PC-3 (cell line): Measurements from ENCODE around the gene HK1. TPM values are rescaled to one million over a fixed set of nuclear protein-coding genes. Genes with fewer than 3 reads are reported as not detected.

Experiments used
- ATAC-seq: fragments of 200-7000 bp; cut with Tn5 transposase; 2 replicates; pipeline ENCODE4 v1.9.1; 2020; ENCODE audit warnings: mild to moderate bottlenecking, moderate library complexity
- BruUV-seq: library from RNA; stranded (reverse); fragments of 400-500 nt; replicated peaks from 2 replicates; lab custom pipeline; 2021; lab: Mats Ljungman, UMichigan
- CTCF ChIA-PET: fragments of 300-600 bp; sonication (Branson Sonifier 250); formaldehyde crosslinking; loops from one replicate; lab custom pipeline; 2022; ENCODE audit warnings: antibody characterized with exemption; lab: Charles Lee
- POLR2A ChIA-PET: fragments of 300-600 bp; sonication (Branson Sonifier 250); formaldehyde crosslinking; loops from one replicate; lab custom pipeline; 2022; ENCODE audit warnings: antibody characterized with exemption; ENCODE audit not compliant: unreplicated experiment; lab: Charles Lee
- DNase-seq: peaks from one replicate; pipeline ENCODE4 v3.0.0-alpha.2; 2015
- H2AFZ ChIP-seq: fragments of 300-600 bp; sonication (generic); 2 replicates; pipeline ENCODE4 v1.6.0; 2016; ENCODE audit warnings: antibody characterized with exemption, low read length
- H3F3A ChIP-seq: fragments of 300-600 bp; sonication (generic); one replicate; pipeline ENCODE4 v1.6.0; 2017; ENCODE audit warnings: antibody characterized with exemption, low read length, control low read depth, mild to moderate bottlenecking; ENCODE audit not compliant: unreplicated experiment
- H3K27ac ChIP-seq: fragments of 300-600 bp; sonication (generic); 2 replicates; pipeline ENCODE4 v1.5.1; 2016; ENCODE audit warnings: mild to moderate bottlenecking, low read length
- H3K27me3 ChIP-seq: fragments of 300-600 bp; sonication (generic); 2 replicates; pipeline ENCODE4 v1.6.1; 2016; ENCODE audit warnings: low read length, mixed read lengths
- H3K36me3 ChIP-seq: fragments of 300-600 bp; sonication (generic); 2 replicates; pipeline ENCODE4 v1.6.1; 2016; ENCODE audit warnings: low read depth, mixed run types, low read length, mixed read lengths
- H3K4me1 ChIP-seq: fragments of 300-600 bp; sonication (generic); 2 replicates; pipeline ENCODE4 v1.5.1; 2016; ENCODE audit warnings: low read length; ENCODE audit not compliant: insufficient read depth
- H3K4me2 ChIP-seq: fragments of 300-600 bp; sonication (generic); 2 replicates; pipeline ENCODE4 v1.6.0; 2016; ENCODE audit warnings: low read length
- H3K4me3 ChIP-seq: fragments of 300-600 bp; sonication (generic); 2 replicates; pipeline ENCODE4 v1.5.1; 2016; ENCODE audit warnings: mild to moderate bottlenecking, low read length, mixed read lengths
- H3K79me2 ChIP-seq: fragments of 300-600 bp; sonication (generic); 2 replicates; pipeline ENCODE4 v1.6.1; 2017; ENCODE audit warnings: low read length, mixed read lengths
- H3K9ac ChIP-seq: fragments of 300-600 bp; sonication (generic); 2 replicates; pipeline ENCODE4 v1.6.0; 2016; ENCODE audit warnings: mild to moderate bottlenecking, low read length
- H3K9me2 ChIP-seq: fragments of 300-600 bp; sonication (generic); replicated peaks from 2 replicates; pipeline ENCODE4 v1.6.1; 2016; ENCODE audit warnings: mixed run types, low read length, mixed read lengths
- H3K9me3 ChIP-seq: fragments of 300-600 bp; sonication (generic); 2 replicates; pipeline ENCODE4 v1.6.1; 2016; ENCODE audit warnings: low read length, mixed read lengths
- H4K20me1 ChIP-seq: fragments of 300-600 bp; sonication (generic); 2 replicates; pipeline ENCODE4 v1.6.1; 2016; ENCODE audit warnings: low read length, mixed read lengths
- EZH2 ChIP-seq: fragments of 300-600 bp; sonication (generic); IDR thresholded peaks from one replicate; pipeline ENCODE4 v1.6.1; 2017; ENCODE audit warnings: antibody characterized with exemption, mild to moderate bottlenecking, low read length; ENCODE audit not compliant: unreplicated experiment
- EZH2phosphoT487 ChIP-seq: fragments of 300-600 bp; sonication (generic); IDR thresholded peaks from 2 replicates; pipeline ENCODE4 v1.6.1; 2018; ENCODE audit warnings: mild to moderate bottlenecking, antibody characterized with exemption, low read length, borderline replicate concordance
- intact Hi-C: fragments of 100-400 bp; cut with micrococcal nuclease; formaldehyde crosslinking; loops from 2 replicates; pipeline ENCODE4 v1.9.0; 2023
- total RNA-seq: library from RNA; depleted of rRNA; stranded (reverse); fragments of >200 nt; gene quantifications from 2 replicates; pipeline ENCODE4 v1.2.3, GENCODE V29; 2014
- TF ChIP-seq, protein P1 (sequence below): fragments of 300-600 bp; sonication (generic); conservative IDR thresholded peaks from 2 replicates; pipeline ENCODE4 v1.5.1; 2017; ENCODE audit warnings: antibody characterized with exemption, low read depth, mild to moderate bottlenecking, low read length

Gene HK1
- total RNA-seq, 1 experiment from 2014 or later, result 189 TPM

- no peaks in the 10 kb centered on the region for H3K9me3 ChIP-seq
- H3K4me3 ChIP-seq, result no peak overlapping the region
- H3K36me3 ChIP-seq, result no peaks in the 10 kb centered on the region
- TF ChIP-seq EZH2phosphoT487 (no peak), EZH2 (no peak)
- TF ChIP-seq, protein P1, sequence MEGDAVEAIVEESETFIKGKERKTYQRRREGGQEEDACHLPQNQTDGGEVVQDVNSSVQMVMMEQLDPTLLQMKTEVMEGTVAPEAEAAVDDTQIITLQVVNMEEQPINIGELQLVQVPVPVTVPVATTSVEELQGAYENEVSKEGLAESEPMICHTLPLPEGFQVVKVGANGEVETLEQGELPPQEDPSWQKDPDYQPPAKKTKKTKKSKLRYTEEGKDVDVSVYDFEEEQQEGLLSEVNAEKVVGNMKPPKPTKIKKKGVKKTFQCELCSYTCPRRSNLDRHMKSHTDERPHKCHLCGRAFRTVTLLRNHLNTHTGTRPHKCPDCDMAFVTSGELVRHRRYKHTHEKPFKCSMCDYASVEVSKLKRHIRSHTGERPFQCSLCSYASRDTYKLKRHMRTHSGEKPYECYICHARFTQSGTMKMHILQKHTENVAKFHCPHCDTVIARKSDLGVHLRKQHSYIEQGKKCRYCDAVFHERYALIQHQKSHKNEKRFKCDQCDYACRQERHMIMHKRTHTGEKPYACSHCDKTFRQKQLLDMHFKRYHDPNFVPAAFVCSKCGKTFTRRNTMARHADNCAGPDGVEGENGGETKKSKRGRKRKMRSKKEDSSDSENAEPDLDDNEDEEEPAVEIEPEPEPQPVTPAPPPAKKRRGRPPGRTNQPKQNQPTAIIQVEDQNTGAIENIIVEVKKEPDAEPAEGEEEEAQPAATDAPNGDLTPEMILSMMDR, result no peak
- no peaks in the 10 kb centered on the region for H3K79me2 ChIP-seq
- DNase-seq (no peak), ATAC-seq (no peak)
- no peaks in the 10 kb centered on the region for H3K4me1 ChIP-seq
- no peaks in the 10 kb centered on the region for H3K9me2 ChIP-seq
- no peak overlapping the region for H3K4me2 ChIP-seq
- no TSS peak for BruUV-seq
- no peaks in the 10 kb centered on the region for H3F3A ChIP-seq
- no peaks in the 10 kb centered on the region for H4K20me1 ChIP-seq
- CTCF ChIA-PET, result interaction anchor here (0.5 kb wide), 1 partner anchor 255 kb away, joined by 4 read pairs; no protein-coding TSS in a partner anchor
- intact Hi-C loops, result no loop called here
- POLR2A ChIA-PET, result no interaction called here
- no peak overlapping the region for H3K27ac ChIP-seq
- H2AFZ ChIP-seq, result no peak overlapping the region
- no peaks in the 10 kb centered on the region for H3K27me3 ChIP-seq
- no peak overlapping the region for H3K9ac ChIP-seq
These were observed 18.6 kb upstream of the HK1 start for GRCh38 chr10:69259547-69260243.

- Histone ChIP-seq H3K27ac (no peak overlapping the region), H3K4me3 (no peak overlapping the region), H3K9me2 (no peaks in the 10 kb centered on the region), H4K20me1 (no peaks in the 10 kb centered on the region), H2AFZ (no peak overlapping the region), H3K9ac (no peak overlapping the region), H3K9me3 (no peaks in the 10 kb centered on the region), H3F3A (no peaks in the 10 kb centered on the region), H3K4me2 (no peak overlapping the region), H3K4me1 (no peaks in the 10 kb centered on the region), H3K79me2 (no peaks in the 10 kb centered on the region), H3K36me3 (no peaks in the 10 kb centered on the region), H3K27me3 (no peaks in the 10 kb centered on the region)
- intact Hi-C loops, result no loop called here
- POLR2A ChIA-PET, result no interaction called here
- DNase-seq (no peak), ATAC-seq (no peak)
- no TSS peak for BruUV-seq
- TF ChIP-seq EZH2 (no peak), EZH2phosphoT487 (no peak)
- CTCF ChIA-PET, result no interaction called here
These were observed 17.1 kb upstream of the HK1 start for GRCh38 chr10:69261184-69261583.

- DNase-seq, result no peak
- ChIA-PET CTCF (no interaction called here), POLR2A (no interaction called here)
- H2AFZ ChIP-seq, result no peak overlapping the region
- H3K4me3 ChIP-seq, result no peak overlapping the region
- H3F3A ChIP-seq, result no peaks in the 10 kb centered on the region
- no peaks in the 10 kb centered on the region for H3K36me3 ChIP-seq
- no peak overlapping the region for H3K9ac ChIP-seq
- BruUV-seq, result no TSS peak
- no peak for TF ChIP-seq EZH2phosphoT487
- TF ChIP-seq, protein P1, result no peak
- TF ChIP-seq EZH2, result no peak
- intact Hi-C loops, result no loop called here
- ATAC-seq, result no peak
- no peaks in the 10 kb centered on the region for H4K20me1 ChIP-seq
- H3K79me2 ChIP-seq, result no peaks in the 10 kb centered on the region
- peaks cover 2% of the 10 kb centered on the region; the same call in 1 of the 2 replicates for H3K27me3 ChIP-seq
- no peaks in the 10 kb centered on the region for H3K9me3 ChIP-seq
- no peaks in the 10 kb centered on the region for H3K4me1 ChIP-seq
- H3K4me2 ChIP-seq, result no peak overlapping the region
- no peak overlapping the region for H3K27ac ChIP-seq
- H3K9me2 ChIP-seq, result no peaks in the 10 kb centered on the region
These were observed 16.0 kb upstream of the HK1 start for GRCh38 chr10:69262292-69262751.
